ENCODE measurements around the gene NDST3. TPM values are rescaled to one million over a fixed set of nuclear protein-coding genes. Genes with fewer than 3 reads are reported as not detected.

The NDST3 gene
- polyA plus RNA-seq, 1 of the 3 experiments (the other 2 are of a cell fraction): 1.2 TPM

- peak; percentile 37 for DNase-seq
- H3F3A ChIP-seq (replicated peaks; ENCODE audit: insufficient read depth): peaks cover 7% of the 10 kb centered on the region
- no peaks in the 10 kb centered on the region for H4K20me1 ChIP-seq (ENCODE audit: insufficient read depth)
- H3K27me3 ChIP-seq (ENCODE audit: insufficient read depth): no peaks in the 10 kb centered on the region
- CTCF ChIA-PET: interaction anchor here (0.6 to 2.1 kb wide), 12 partner anchors 9 to 1136 kb away, joined by 3 to 9 read pairs (median 4); partner anchors contain the start of gene NDST3
- no peaks in the 10 kb centered on the region for H3K9me3 ChIP-seq
- H2AFZ ChIP-seq (ENCODE audit: low read depth): no peak overlapping the region
- no peaks in the 10 kb centered on the region for H3K9me2 ChIP-seq
- H3K4me1 ChIP-seq (ENCODE audit: control insufficient read depth in 1 of 2, insufficient read depth in 2 of 2, low read depth in 1 of 2, low read length in 1 of 2): no peaks in the 10 kb centered on the region; a peak in 1 of 4 replicates
- no peak overlapping the region for H3K27ac ChIP-seq (ENCODE audit: low read depth in 2 of 2, low read length in 1 of 2)
- POLR2A ChIA-PET: no interaction called here
- H3K4me3 ChIP-seq (ENCODE audit: low read depth in 2 of 2, low read length in 1 of 2): no peak overlapping the region
- no peak for TF ChIP-seq MAX (IDR thresholded peaks at IDR 0.05; ENCODE audit: low read depth)
- no peak for TF ChIP-seq EZH2phosphoT487 (IDR thresholded peaks at IDR 0.05; ENCODE audit: borderline replicate concordance, low read depth)
- TF ChIP-seq RAD21 (IDR thresholded peaks at IDR 0.05; ENCODE audit: low read length): peak; percentile 73
- TF ChIP-seq SMC3 (IDR thresholded peaks at IDR 0.05; ENCODE audit: low read depth, low read length): peak; percentile 36; the same call in 1 of the 2 replicates
- TF ChIP-seq PBX3 (IDR thresholded peaks at IDR 0.05): no peak
- TF ChIP-seq MXI1 (IDR thresholded peaks at IDR 0.05; ENCODE audit: low read depth, low read length): no peak
- TF ChIP-seq CTCF (IDR thresholded peaks at IDR 0.05): peak; percentile 76
- H3K79me2 ChIP-seq (ENCODE audit: insufficient read depth): no peaks in the 10 kb centered on the region
- H3K4me2 ChIP-seq: no peak overlapping the region
- 22% methylated on average over 2 of the region's 2 CpGs for WGBS (ENCODE audit: low lambda C conversion rate)
- no peaks in the 10 kb centered on the region for H3K36me3 ChIP-seq (replicated peaks in 1 of 2; ENCODE audit: control insufficient read depth in 1 of 2, insufficient read depth in 2 of 2, low read length in 1 of 2)
- H3K9ac ChIP-seq: no peak overlapping the region
These were observed 236.2 kb downstream of the NDST3 start for GRCh38 chr4:118270492-118270891.

- Histone ChIP-seq H3K27ac (ENCODE audit: low read depth in 2 of 2, low read length in 1 of 2) (no peak overlapping the region), H3K4me2 (no peak overlapping the region), H3K4me1 (ENCODE audit: control insufficient read depth in 1 of 2, insufficient read depth in 2 of 2, low read depth in 1 of 2, low read length in 1 of 2) (no peaks in the 10 kb centered on the region), H3F3A (replicated peaks; ENCODE audit: insufficient read depth) (peaks cover 7% of the 10 kb centered on the region), H3K79me2 (ENCODE audit: insufficient read depth) (no peaks in the 10 kb centered on the region), H4K20me1 (ENCODE audit: insufficient read depth) (no peaks in the 10 kb centered on the region), H3K4me3 (ENCODE audit: low read depth in 2 of 2, low read length in 1 of 2) (no peak overlapping the region), H3K9me2 (no peaks in the 10 kb centered on the region), H3K9me3 (no peaks in the 10 kb centered on the region), H3K9ac (no peak overlapping the region), H3K36me3 (replicated peaks in 1 of 2; ENCODE audit: control insufficient read depth in 1 of 2, insufficient read depth in 2 of 2, low read length in 1 of 2) (no peaks in the 10 kb centered on the region), H2AFZ (ENCODE audit: low read depth) (no peak overlapping the region), H3K27me3 (ENCODE audit: insufficient read depth) (no peaks in the 10 kb centered on the region)
- DNase-seq: no peak
- POLR2A ChIA-PET: no interaction called here
- 95% methylated on average over 2 of the region's 2 CpGs for WGBS (ENCODE audit: low lambda C conversion rate)
- CTCF ChIA-PET: interaction anchor here (0.9 to 2.1 kb wide), 4 partner anchors 47 to 1138 kb away, joined by 3 to 10 read pairs (median 5); partner anchors contain the start of genes NDST3 and PRSS12
- TF ChIP-seq MAX (IDR thresholded peaks at IDR 0.05; ENCODE audit: low read depth) (no peak), ZBTB33 (IDR thresholded peaks at IDR 0.05; ENCODE audit: borderline replicate concordance, low read depth) (no peak), FOXJ3 (CRISPR knock-in tag; IDR thresholded peaks at IDR 0.05) (no peak), CTCF (IDR thresholded peaks at IDR 0.05) (no peak), MEF2A (IDR thresholded peaks at IDR 0.05; ENCODE audit: borderline replicate concordance, low read depth) (no peak), RFX5 (IDR thresholded peaks at IDR 0.05; ENCODE audit: low read length) (no peak), ELF1 (IDR thresholded peaks at IDR 0.05) (no peak), GATA2 (CRISPR knock-in tag; IDR thresholded peaks at IDR 0.05) (no peak), TAF1 (IDR thresholded peaks at IDR 0.05; ENCODE audit: borderline replicate concordance, low read depth, low read length) (no peak), PBX3 (IDR thresholded peaks at IDR 0.05) (no peak), IRF3 (IDR thresholded peaks at IDR 0.05; ENCODE audit: low read depth, low read length) (no peak)
These were observed 237.5 kb downstream of the NDST3 start for GRCh38 chr4:118271788-118272187.

All from SK-N-SH (cell line).